Stimulated activated CD4-positive, alpha-beta T cell treated with anti-CD3 and anti-CD28 coated beads, TNF-alpha, amount 100 ng/mL, for 48 hours (primary cell): Measurements from ENCODE around the gene SERINC2.

Experiments used
- DNase-seq, 3 donors: peaks; one replicate each; pipeline ENCODE4 v3.0.0-alpha.2; 2020; ENCODE audit warnings: low read depth in 3 of 3

The SERINC2 gene

GRCh38 chr1:31412732-31413404, at the start of gene SERINC2:
SERINC2 (plus strand) TSS chr1:31413213; CDS start chr1:31413266, 53 bp downstream.
- no peak for DNase-seq

- DNase-seq: no peak
Observed at GRCh38 chr1:31364561-31365250, 48.3 kb upstream of the SERINC2 start.

GRCh38 chr1:31366796-31367195, 46.2 kb upstream of the SERINC2 start:
- DNase-seq: no peak

GRCh38 chr1:31368611-31369107, 44.4 kb upstream of the SERINC2 start:
- no peak for DNase-seq

GRCh38 chr1:31370021-31370420, 43.0 kb upstream of the SERINC2 start:
- no peak for DNase-seq

GRCh38 chr1:31370565-31370964, 42.4 kb upstream of the SERINC2 start:
- no peak for DNase-seq

- no peak for DNase-seq
Observed at GRCh38 chr1:31371121-31371959, 41.7 kb upstream of the SERINC2 start.

GRCh38 chr1:31372051-31372450, 41.0 kb upstream of the SERINC2 start:
- no peak for DNase-seq

- no peak for DNase-seq
Observed at GRCh38 chr1:31372751-31373055, 40.3 kb upstream of the SERINC2 start.

GRCh38 chr1:31373056-31373896, 39.7 kb upstream of the SERINC2 start, which contains the start of gene FABP3:
FABP3 (minus strand) TSS chr1:31373076; CDS start chr1:31373014, 62 bp downstream.
- peak in 1 of 3 donors; percentile 19 for DNase-seq

GRCh38 chr1:31373897-31374486, 39.0 kb upstream of the SERINC2 start:
- DNase-seq: no peak

- DNase-seq: no peak
Observed at GRCh38 chr1:31374511-31375196, 38.4 kb upstream of the SERINC2 start.

GRCh38 chr1:31376375-31377134, 36.5 kb upstream of the SERINC2 start:
- DNase-seq: no peak

- DNase-seq: no peak
Observed at GRCh38 chr1:31377364-31377863, 35.6 kb upstream of the SERINC2 start.

GRCh38 chr1:31378001-31378400, 35.0 kb upstream of the SERINC2 start:
- no peak for DNase-seq

- no peak for DNase-seq
Observed at GRCh38 chr1:31380181-31380580, 32.8 kb upstream of the SERINC2 start.

- no peak for DNase-seq
Observed at GRCh38 chr1:31381394-31382294, 31.4 kb upstream of the SERINC2 start.

- no peak for DNase-seq
Observed at GRCh38 chr1:31382379-31382989, 30.5 kb upstream of the SERINC2 start.
